Neural cell (in vitro differentiated cells): Measurements from ENCODE around the gene SMARCD1. TPM values are rescaled to one million over a fixed set of nuclear protein-coding genes. Genes with fewer than 3 reads are reported as not detected.

Experiments
- H2AFZ ChIP-seq: fragments of 200-600, 300-800 bp; sonication (generic), shearing (Covaris generic); 2 replicates; pipeline ENCODE4 v1.6.0; 2014; ENCODE audit warnings: low read depth, mild to moderate bottlenecking, antibody characterized with exemption, low read length, moderate library complexity
- H3F3A ChIP-seq: fragments of 200-600 bp; shearing (Covaris generic); 2 replicates; pipeline ENCODE4 v1.6.1; 2016; ENCODE audit warnings: mild to moderate bottlenecking, moderate library complexity, mixed read lengths, antibody characterized with exemption, low read length; ENCODE audit not compliant: insufficient read depth, poor library complexity, severe bottlenecking
- H3K27ac ChIP-seq: fragments of 200-600, 300-800 bp; sonication (generic), shearing (Covaris generic); 2 replicates; pipeline ENCODE4 v1.5.1; 2014; ENCODE audit warnings: mild to moderate bottlenecking, low read length, moderate library complexity
- H3K27me3 ChIP-seq: fragments of 300-800, 200-600 bp; sonication (generic), shearing (Covaris generic); 2 replicates; pipeline ENCODE4 v1.6.0; 2014; ENCODE audit warnings: mild to moderate bottlenecking, low read depth, low read length, moderate library complexity; ENCODE audit not compliant: insufficient read depth
- H3K36me3 ChIP-seq: fragments of 300-800, 200-600 bp; sonication (generic), shearing (Covaris generic); 2 replicates; pipeline ENCODE4 v1.5.1; 2014; ENCODE audit warnings: mild to moderate bottlenecking, antibody characterized with exemption, low read length, moderate library complexity; ENCODE audit not compliant: insufficient read depth
- H3K4me2 ChIP-seq: fragments of 300-800, 200-600 bp; sonication (generic), shearing (Covaris generic); 2 replicates; pipeline ENCODE4 v1.6.0; 2014; ENCODE audit warnings: mild to moderate bottlenecking, low read length
- H3K4me3 ChIP-seq: fragments of 300-800, 200-600 bp; sonication (generic), shearing (Covaris generic); 2 replicates; pipeline ENCODE4 v1.5.1; 2014; ENCODE audit warnings: mild to moderate bottlenecking, low read length, moderate library complexity
- H3K79me2 ChIP-seq: fragments of 200-600 bp; shearing (Covaris generic); replicated peaks from 2 replicates; pipeline ENCODE4 v1.6.0; 2014; ENCODE audit warnings: mild to moderate bottlenecking, low read length, moderate library complexity; ENCODE audit not compliant: insufficient read depth
- H3K9ac ChIP-seq: fragments of 300-800, 200-600 bp; sonication (generic), shearing (Covaris generic); 2 replicates; pipeline ENCODE4 v1.6.1; 2016; ENCODE audit warnings: mild to moderate bottlenecking, low read length, mixed read lengths
- H3K9me2 ChIP-seq: fragments of 200-600 bp; shearing (Covaris generic); 2 replicates; pipeline ENCODE4 v1.6.1; 2016; ENCODE audit warnings: mild to moderate bottlenecking, low read length, mixed read lengths; ENCODE audit not compliant: insufficient read depth
- H3K9me3 ChIP-seq: fragments of 200-600, 300-800 bp; sonication (generic), shearing (Covaris generic); 2 replicates; pipeline ENCODE4 v1.6.1; 2016; ENCODE audit warnings: mild to moderate bottlenecking, mixed run types, low read length, moderate library complexity, mixed read lengths
- H4K20me1 ChIP-seq: fragments of 200-600 bp; shearing (Covaris generic); 2 replicates; pipeline ENCODE4 v1.6.1; 2016; ENCODE audit warnings: mild to moderate bottlenecking, mixed run types; ENCODE audit not compliant: insufficient read depth
- EP300 ChIP-seq: fragments of 450-650 bp; conservative IDR thresholded peaks from 2 replicates; pipeline ENCODE4 v1.6.1; 2014; ENCODE audit warnings: antibody characterized with exemption, mild to moderate bottlenecking, moderate library complexity; ENCODE audit not compliant: poor library complexity, severe bottlenecking
- EZH2 ChIP-seq: fragments of 200-600, 300-800 bp; shearing (Covaris generic), sonication (generic); IDR thresholded peaks from 2 replicates; pipeline ENCODE4 v1.6.1; 2014; ENCODE audit warnings: antibody characterized with exemption, low read length, borderline replicate concordance, mild to moderate bottlenecking; ENCODE audit not compliant: insufficient read depth, poor library complexity, severe bottlenecking
- MXI1 ChIP-seq: fragments of 450-650 bp; conservative IDR thresholded peaks from 2 replicates; pipeline ENCODE4 v1.6.1; 2014; ENCODE audit warnings: antibody characterized with exemption, mild to moderate bottlenecking; ENCODE audit not compliant: poor library complexity, severe bottlenecking
- POLR2AphosphoS5 ChIP-seq: IDR thresholded peaks from 2 replicates; pipeline ENCODE4 v1.6.1; 2012
- RAD21 ChIP-seq: fragments of 450-650 bp; conservative IDR thresholded peaks from 2 replicates; pipeline ENCODE4 v1.6.1; 2014; ENCODE audit warnings: antibody characterized with exemption, mild to moderate bottlenecking, moderate library complexity
- REST ChIP-seq: IDR thresholded peaks from 2 replicates; pipeline ENCODE4 v1.6.1; 2012; ENCODE audit warnings: borderline replicate concordance
- SMC3 ChIP-seq: fragments of 450-650 bp; conservative IDR thresholded peaks from 2 replicates; pipeline ENCODE4 v1.6.1; 2014; ENCODE audit warnings: antibody characterized with exemption, mild to moderate bottlenecking, moderate library complexity; ENCODE audit not compliant: poor library complexity
- TAF1 ChIP-seq: IDR thresholded peaks from 2 replicates; pipeline ENCODE4 v1.6.1; 2012; ENCODE audit warnings: low read depth
- polyA plus RNA-seq: library from polyadenylated mRNA; depleted of rRNA; stranded (reverse); fragments of >200 nt; gene quantifications from 2 replicates; pipeline ENCODE4 v1.2.3, GENCODE V29; 2014
- TF ChIP-seq, protein P1 (sequence below): fragments of 450-650 bp; IDR thresholded peaks from 2 replicates; pipeline ENCODE4 v1.5.1; 2014; ENCODE audit warnings: antibody characterized with exemption, mild to moderate bottlenecking, moderate library complexity; ENCODE audit not compliant: poor library complexity, severe bottlenecking

SMARCD1 gene
- polyA plus RNA-seq, 1 donor from 2014 or later, result 90.9 TPM

- TF ChIP-seq EZH2 (no peak), MXI1 (no peak), POLR2AphosphoS5 (no peak), RAD21 (no peak), TAF1 (no peak), REST (no peak), EP300 (no peak), SMC3 (no peak)
- TF ChIP-seq, protein P1, sequence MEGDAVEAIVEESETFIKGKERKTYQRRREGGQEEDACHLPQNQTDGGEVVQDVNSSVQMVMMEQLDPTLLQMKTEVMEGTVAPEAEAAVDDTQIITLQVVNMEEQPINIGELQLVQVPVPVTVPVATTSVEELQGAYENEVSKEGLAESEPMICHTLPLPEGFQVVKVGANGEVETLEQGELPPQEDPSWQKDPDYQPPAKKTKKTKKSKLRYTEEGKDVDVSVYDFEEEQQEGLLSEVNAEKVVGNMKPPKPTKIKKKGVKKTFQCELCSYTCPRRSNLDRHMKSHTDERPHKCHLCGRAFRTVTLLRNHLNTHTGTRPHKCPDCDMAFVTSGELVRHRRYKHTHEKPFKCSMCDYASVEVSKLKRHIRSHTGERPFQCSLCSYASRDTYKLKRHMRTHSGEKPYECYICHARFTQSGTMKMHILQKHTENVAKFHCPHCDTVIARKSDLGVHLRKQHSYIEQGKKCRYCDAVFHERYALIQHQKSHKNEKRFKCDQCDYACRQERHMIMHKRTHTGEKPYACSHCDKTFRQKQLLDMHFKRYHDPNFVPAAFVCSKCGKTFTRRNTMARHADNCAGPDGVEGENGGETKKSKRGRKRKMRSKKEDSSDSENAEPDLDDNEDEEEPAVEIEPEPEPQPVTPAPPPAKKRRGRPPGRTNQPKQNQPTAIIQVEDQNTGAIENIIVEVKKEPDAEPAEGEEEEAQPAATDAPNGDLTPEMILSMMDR, result no peak
- H3K27me3 ChIP-seq, result no peaks in the 10 kb centered on the region
- no peaks in the 10 kb centered on the region for H3K79me2 ChIP-seq
- H3K4me3 ChIP-seq, result no peak overlapping the region
- no peak overlapping the region for H3K27ac ChIP-seq
- no peaks in the 10 kb centered on the region for H3K9me2 ChIP-seq
- H3K9me3 ChIP-seq, result no peaks in the 10 kb centered on the region
- H3K4me2 ChIP-seq, result no peak overlapping the region
- no peaks in the 10 kb centered on the region for H3F3A ChIP-seq
- no peaks in the 10 kb centered on the region for H4K20me1 ChIP-seq
- peaks cover 4% of the 10 kb centered on the region for H3K36me3 ChIP-seq
- no peak overlapping the region for H2AFZ ChIP-seq
- H3K9ac ChIP-seq, result no peak overlapping the region
Observed at GRCh38 chr12:50072198-50072907, 12.8 kb upstream of the SMARCD1 start.

GRCh38 chr12:50073206-50073605, 11.9 kb upstream of the SMARCD1 start:
- no peaks in the 10 kb centered on the region for H3F3A ChIP-seq
- H3K9ac ChIP-seq, result no peak overlapping the region
- H3K27me3 ChIP-seq, result no peaks in the 10 kb centered on the region
- H3K4me3 ChIP-seq, result no peak overlapping the region
- H3K36me3 ChIP-seq, result peaks cover 4% of the 10 kb centered on the region
- TF ChIP-seq REST, result no peak
- TF ChIP-seq EZH2, result no peak
- no peak for TF ChIP-seq TAF1
- TF ChIP-seq RAD21, result no peak
- no peak for TF ChIP-seq SMC3
- no peak for TF ChIP-seq MXI1
- no peak for TF ChIP-seq EP300
- no peak for TF ChIP-seq POLR2AphosphoS5
- TF ChIP-seq, protein P1, result no peak
- H3K79me2 ChIP-seq, result no peaks in the 10 kb centered on the region
- H3K27ac ChIP-seq, result no peak overlapping the region
- no peaks in the 10 kb centered on the region for H4K20me1 ChIP-seq
- no peaks in the 10 kb centered on the region for H3K9me2 ChIP-seq
- no peaks in the 10 kb centered on the region for H3K9me3 ChIP-seq
- H2AFZ ChIP-seq, result no peak overlapping the region
- no peak overlapping the region for H3K4me2 ChIP-seq
